ENCODE data around the gene CCP110.
A peak's percentile ranks its signal among the peaks of the same experiment; 100 is the strongest.

Gene CCP110

GRCh38 chr16:19549673-19550072 lies 25.9 kb downstream of the CCP110 start:
- no peak for DNase-seq (ENCODE audit: low spot score)

GRCh38 chr16:19555186-19555937 lies 31.6 kb downstream of the CCP110 start, which contains the start of gene VPS35L:
Gene VPS35L (plus strand): TSS chr16:19555703. CDS start chr16:19555730, 27 bp downstream.
- peak; percentile 99 for DNase-seq (ENCODE audit: low spot score)

- no peak for DNase-seq (ENCODE audit: low spot score)
Measured at GRCh38 chr16:19555938-19556771, 32.4 kb downstream of the CCP110 start.

- peak; percentile 75 for DNase-seq (ENCODE audit: low spot score)
Measured at GRCh38 chr16:19559242-19559910, 35.6 kb downstream of the CCP110 start.

- DNase-seq (ENCODE audit: low spot score) = no peak
Measured at GRCh38 chr16:19560078-19560477, 36.3 kb downstream of the CCP110 start.

- DNase-seq (ENCODE audit: low spot score) = no peak
Measured at GRCh38 chr16:19563377-19563776, 39.6 kb downstream of the CCP110 start.

GRCh38 chr16:19566362-19566761 lies 42.6 kb downstream of the CCP110 start:
- no peak for DNase-seq (ENCODE audit: low spot score)

- no peak for DNase-seq (ENCODE audit: low spot score)
Measured at GRCh38 chr16:19567560-19567959, 43.8 kb downstream of the CCP110 start.

GRCh38 chr16:19573997-19574396 lies 50.3 kb downstream of the CCP110 start:
- DNase-seq (ENCODE audit: low spot score) = no peak

- DNase-seq (ENCODE audit: low spot score) = no peak
Measured at GRCh38 chr16:19574615-19575014, 50.9 kb downstream of the CCP110 start.

- peak; percentile 98 for DNase-seq (ENCODE audit: low spot score)
Measured at GRCh38 chr16:19578378-19578971, 54.7 kb downstream of the CCP110 start.

- no peak for DNase-seq (ENCODE audit: low spot score)
Measured at GRCh38 chr16:19582050-19582831, 58.5 kb downstream of the CCP110 start.

GRCh38 chr16:19583665-19584300 lies 60.0 kb downstream of the CCP110 start:
- no peak for DNase-seq (ENCODE audit: low spot score)

- DNase-seq (ENCODE audit: low spot score) = no peak
Measured at GRCh38 chr16:19588661-19589060, 64.9 kb downstream of the CCP110 start.

GRCh38 chr16:19589106-19589505 lies 65.4 kb downstream of the CCP110 start:
- no peak for DNase-seq (ENCODE audit: low spot score)

GRCh38 chr16:19589771-19590302 lies 66.1 kb downstream of the CCP110 start:
- no peak for DNase-seq (ENCODE audit: low spot score)

GRCh38 chr16:19595043-19595767 lies 71.5 kb downstream of the CCP110 start:
- DNase-seq (ENCODE audit: low spot score) = no peak

GRCh38 chr16:19598805-19599510 lies 75.2 kb downstream of the CCP110 start:
- no peak for DNase-seq (ENCODE audit: low spot score)

Data from putamen (tissue), 1 donor.